Measurements from ENCODE around the gene CDYL2.

Gene CDYL2

DNA sequence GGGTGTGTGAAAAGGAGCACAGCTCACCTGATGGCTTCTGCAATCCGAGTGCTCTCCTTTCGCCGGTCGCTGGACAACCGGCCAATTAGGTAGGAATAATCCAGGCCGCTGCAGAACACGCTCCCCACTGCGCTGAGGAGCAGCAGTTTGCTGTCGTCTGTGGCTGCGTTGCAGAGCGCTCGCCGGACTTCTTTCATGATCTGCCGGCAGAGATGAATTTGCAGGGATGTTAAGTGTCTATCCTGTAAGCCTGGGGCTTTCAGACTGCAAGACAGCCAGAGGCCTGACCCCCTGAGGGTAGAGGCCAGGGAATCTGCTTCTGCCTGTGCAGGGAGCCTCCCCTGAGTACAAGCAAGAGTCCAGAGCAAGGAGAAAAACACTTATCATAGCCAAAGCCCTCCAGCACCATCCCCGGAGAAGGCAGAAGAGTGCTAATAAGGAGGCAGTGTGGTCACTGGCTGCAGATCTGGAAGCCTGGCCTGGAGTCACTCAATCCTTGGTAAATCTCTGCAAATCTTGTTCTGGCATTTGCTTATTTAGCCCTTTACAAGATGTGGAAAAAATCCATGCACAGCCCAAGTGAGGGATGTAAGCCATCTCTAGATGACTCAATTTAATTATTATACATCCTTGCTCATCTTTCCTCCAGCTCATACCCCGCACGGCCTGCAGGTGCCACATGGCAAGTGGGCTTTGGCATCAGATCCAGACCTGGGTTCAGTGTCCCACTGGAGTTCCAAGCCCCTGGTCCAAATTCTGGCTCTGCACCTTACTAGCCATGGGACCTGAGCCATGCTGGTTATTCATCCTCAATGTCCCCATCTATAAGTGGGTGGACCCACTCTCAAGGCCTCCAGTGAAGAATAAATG lies 183.4 kb downstream of the CDYL2 start:
- Histone ChIP-seq H3K4me3 (ENCODE audit: low read depth, low read length) (no peak overlapping the region), H2BK12ac (ENCODE audit: low read length) (no peak overlapping the region), H3K4me1 (ENCODE audit: control insufficient read depth in 1 of 2, insufficient read depth in 2 of 2, low read length in 2 of 2) (peaks cover 13 to 15% of the 10 kb centered on the region in 2 experiments), H3K79me1 (ENCODE audit: low read length) (peaks cover 7% of the 10 kb centered on the region), H3K9ac (ENCODE audit: low read length) (no peak overlapping the region), H3K27me3 (ENCODE audit: insufficient read depth, low read length) (no peaks in the 10 kb centered on the region), H4K91ac (ENCODE audit: low read depth, low read length) (no peak overlapping the region), H2BK120ac (ENCODE audit: insufficient read depth, low read length, poor library complexity) (no peak overlapping the region), H2AK5ac (ENCODE audit: low read length) (no peak overlapping the region), H3K4me2 (ENCODE audit: low read length) (no peak overlapping the region), H3K18ac (ENCODE audit: low read length) (no peak overlapping the region), H3K23ac (ENCODE audit: low read length) (no peak overlapping the region), H4K8ac (ENCODE audit: low read depth, low read length) (no peak overlapping the region), H3K4ac (ENCODE audit: low read depth, low read length) (no peak overlapping the region), H2AFZ (ENCODE audit: insufficient read depth, low read length, poor library complexity) (no peak overlapping the region), H4K12ac (ENCODE audit: low read depth, low read length) (no peak overlapping the region), H2BK5ac (ENCODE audit: low read depth, low read length, poor library complexity) (no peak overlapping the region), H3K36me3 (ENCODE audit: control insufficient read depth in 1 of 2, insufficient read depth in 2 of 2, low read length in 2 of 2) (no peaks in the 10 kb centered on the region), H3K27ac (ENCODE audit: low read depth, low read length) (peak overlapping the region; percentile 36), H3K14ac (ENCODE audit: low read length) (no peak overlapping the region), H3K79me2 (ENCODE audit: control insufficient read depth, insufficient read depth, low read length, poor library complexity) (no peaks in the 10 kb centered on the region), H3K9me3 (ENCODE audit: insufficient read depth, low read depth, low read length) (peaks cover 20% of the 10 kb centered on the region)
- DNase-seq, result peak; percentile 54 to 63
- WGBS (ENCODE audit: extremely low coverage, insufficient coverage, insufficient read length), result no CpG with 5 or more reads among the region's 17 CpGs

DNA sequence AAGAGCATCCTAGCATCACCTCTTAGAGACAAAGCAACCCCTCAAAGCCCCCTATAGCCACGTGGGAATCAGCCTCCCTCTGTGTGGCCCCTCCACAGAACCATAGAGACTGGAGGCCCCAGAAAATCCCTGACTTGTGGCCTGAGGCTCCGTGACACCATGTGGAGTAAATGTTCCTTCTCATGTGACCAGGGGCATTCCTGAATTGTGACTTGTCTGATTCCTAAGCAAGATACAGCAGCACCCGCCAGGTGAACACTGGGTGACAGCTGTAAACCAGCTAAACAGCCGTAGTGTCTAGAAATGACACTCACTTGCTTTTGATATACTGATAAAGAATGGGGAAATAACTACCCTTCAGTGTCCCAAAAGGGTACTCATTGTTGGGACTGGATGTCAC lies 184.6 kb downstream of the CDYL2 start:
- Histone ChIP-seq H3K36me3 (ENCODE audit: control insufficient read depth in 1 of 2, insufficient read depth in 2 of 2, low read length in 2 of 2) (no peaks in the 10 kb centered on the region), H3K4me2 (ENCODE audit: low read length) (no peak overlapping the region), H2BK5ac (ENCODE audit: low read depth, low read length, poor library complexity) (peak overlapping the region; percentile 44), H2AK5ac (ENCODE audit: low read length) (no peak overlapping the region), H4K8ac (ENCODE audit: low read depth, low read length) (no peak overlapping the region), H3K27me3 (ENCODE audit: insufficient read depth, low read length) (no peaks in the 10 kb centered on the region), H3K79me2 (ENCODE audit: control insufficient read depth, insufficient read depth, low read length, poor library complexity) (no peaks in the 10 kb centered on the region), H4K91ac (ENCODE audit: low read depth, low read length) (peak overlapping the region; percentile 40), H3K18ac (ENCODE audit: low read length) (no peak overlapping the region), H3K23ac (ENCODE audit: low read length) (no peak overlapping the region), H3K4me3 (ENCODE audit: low read depth, low read length) (no peak overlapping the region), H3K4me1 (ENCODE audit: control insufficient read depth in 1 of 2, insufficient read depth in 2 of 2, low read length in 2 of 2) (peaks cover 13 to 15% of the 10 kb centered on the region in 2 experiments), H3K9me3 (ENCODE audit: insufficient read depth, low read depth, low read length) (peaks cover 25% of the 10 kb centered on the region), H2BK12ac (ENCODE audit: low read length) (no peak overlapping the region), H3K14ac (ENCODE audit: low read length) (no peak overlapping the region), H2BK120ac (ENCODE audit: insufficient read depth, low read length, poor library complexity) (peak overlapping the region; percentile 35), H3K9ac (ENCODE audit: low read length) (no peak overlapping the region), H3K27ac (ENCODE audit: low read depth, low read length) (no peak overlapping the region), H2AFZ (ENCODE audit: insufficient read depth, low read length, poor library complexity) (no peak overlapping the region), H4K12ac (ENCODE audit: low read depth, low read length) (no peak overlapping the region), H3K4ac (ENCODE audit: low read depth, low read length) (no peak overlapping the region), H3K79me1 (ENCODE audit: low read length) (peaks cover 7% of the 10 kb centered on the region)
- DNase-seq, result peak; percentile 93 to 96
- WGBS (ENCODE audit: extremely low coverage, insufficient coverage, insufficient read length), result no CpG with 5 or more reads among the region's 4 CpGs

DNA sequence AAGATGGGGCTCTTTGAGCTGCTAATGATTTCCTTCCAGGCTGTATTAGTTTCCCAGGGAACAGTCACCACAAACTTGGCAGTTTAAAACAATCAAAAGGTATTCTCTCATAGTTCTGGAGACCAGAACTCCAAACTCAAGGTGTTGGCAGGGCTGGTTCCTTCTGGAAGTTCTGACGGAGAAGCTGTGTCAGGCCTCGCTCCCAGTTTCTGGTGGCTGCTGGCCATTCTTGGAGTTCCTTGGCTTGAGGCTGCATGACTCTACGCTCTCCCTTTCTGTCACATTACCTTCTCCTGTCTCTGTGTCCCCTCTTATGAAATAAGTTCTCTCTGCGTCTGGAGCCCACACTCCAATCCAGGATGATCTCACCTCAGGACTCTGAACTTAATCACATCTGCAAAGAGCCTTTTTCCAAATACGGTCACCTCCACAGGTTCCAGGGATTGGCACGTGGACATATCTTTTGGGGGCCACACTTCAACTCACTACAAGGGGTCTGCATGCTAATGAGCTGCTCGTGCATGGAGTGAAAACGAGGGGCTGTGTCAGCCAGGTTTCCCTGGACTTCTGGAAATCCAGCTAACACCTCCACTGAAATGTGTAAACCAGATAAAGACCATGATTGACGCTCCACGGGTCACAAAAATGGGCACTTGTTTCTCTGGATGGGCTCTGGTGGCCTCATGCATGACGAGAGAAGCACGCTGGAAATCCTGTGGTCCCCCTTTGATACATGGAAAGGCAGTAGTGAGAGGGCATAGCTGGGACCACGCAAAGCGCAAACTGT lies 185.3 kb downstream of the CDYL2 start:
- Histone ChIP-seq H3K23ac (ENCODE audit: low read length) (no peak overlapping the region), H2BK12ac (ENCODE audit: low read length) (peak overlapping the region; percentile 51), H3K4ac (ENCODE audit: low read depth, low read length) (no peak overlapping the region), H2BK5ac (ENCODE audit: low read depth, low read length, poor library complexity) (peak overlapping the region; percentile 44), H2BK120ac (ENCODE audit: insufficient read depth, low read length, poor library complexity) (peak overlapping the region; percentile 35), H3K27me3 (ENCODE audit: insufficient read depth, low read length) (no peaks in the 10 kb centered on the region), H4K12ac (ENCODE audit: low read depth, low read length) (no peak overlapping the region), H3K36me3 (ENCODE audit: control insufficient read depth in 1 of 2, insufficient read depth in 2 of 2, low read length in 2 of 2) (no peaks in the 10 kb centered on the region), H2AK5ac (ENCODE audit: low read length) (no peak overlapping the region), H3K9ac (ENCODE audit: low read length) (no peak overlapping the region), H3K18ac (ENCODE audit: low read length) (peak overlapping the region; percentile 35), H3K9me3 (ENCODE audit: insufficient read depth, low read depth, low read length) (peaks cover 25% of the 10 kb centered on the region), H3K79me1 (ENCODE audit: low read length) (peaks cover 7% of the 10 kb centered on the region), H3K79me2 (ENCODE audit: control insufficient read depth, insufficient read depth, low read length, poor library complexity) (no peaks in the 10 kb centered on the region), H4K91ac (ENCODE audit: low read depth, low read length) (peak overlapping the region; percentile 40), H3K14ac (ENCODE audit: low read length) (peak overlapping the region; percentile 49), H2AFZ (ENCODE audit: insufficient read depth, low read length, poor library complexity) (no peak overlapping the region), H3K4me1 (ENCODE audit: control insufficient read depth in 1 of 2, insufficient read depth in 2 of 2, low read length in 2 of 2) (peaks cover 13 to 15% of the 10 kb centered on the region in 2 experiments), H3K27ac (ENCODE audit: low read depth, low read length) (no peak overlapping the region), H4K8ac (ENCODE audit: low read depth, low read length) (no peak overlapping the region), H3K4me2 (ENCODE audit: low read length) (no peak overlapping the region), H3K4me3 (ENCODE audit: low read depth, low read length) (no peak overlapping the region)
- no CpG with 5 or more reads among the region's 14 CpGs for WGBS (ENCODE audit: extremely low coverage, insufficient coverage, insufficient read length)
- DNase-seq, result peak; percentile 68 to 79

DNA sequence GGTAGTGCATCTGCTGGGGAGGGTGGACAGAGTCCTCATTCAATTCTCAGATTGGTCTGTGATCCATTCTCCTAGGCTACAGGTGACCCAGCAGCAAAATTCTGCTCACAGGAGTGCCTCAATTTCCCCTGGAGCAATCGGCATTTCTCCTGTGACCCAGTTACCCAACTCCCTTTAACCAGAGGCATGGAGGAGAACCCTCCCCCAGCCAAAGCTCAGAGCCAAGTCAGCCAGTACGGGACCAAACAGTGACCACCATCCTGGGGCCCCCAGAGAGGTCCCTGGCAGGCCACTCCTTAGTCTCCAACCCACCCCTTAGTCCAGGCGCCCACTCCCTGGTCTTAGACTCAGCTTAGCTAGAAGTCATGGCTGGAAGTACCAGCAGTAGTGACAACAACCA lies 188.0 kb downstream of the CDYL2 start:
- no peak for DNase-seq
- no peak overlapping the region for H3K4me3 ChIP-seq (ENCODE audit: low read depth, low read length)
- H3K14ac ChIP-seq (ENCODE audit: low read length), result no peak overlapping the region
- H4K8ac ChIP-seq (ENCODE audit: low read depth, low read length), result no peak overlapping the region
- H2BK5ac ChIP-seq (ENCODE audit: low read depth, low read length, poor library complexity), result no peak overlapping the region
- H4K12ac ChIP-seq (ENCODE audit: low read depth, low read length), result no peak overlapping the region
- no peak overlapping the region for H2BK120ac ChIP-seq (ENCODE audit: insufficient read depth, low read length, poor library complexity)
- no peak overlapping the region for H2AFZ ChIP-seq (ENCODE audit: insufficient read depth, low read length, poor library complexity)
- H3K9me3 ChIP-seq (ENCODE audit: insufficient read depth, low read depth, low read length), result peaks cover 29% of the 10 kb centered on the region
- WGBS (ENCODE audit: extremely low coverage, insufficient coverage, insufficient read length), result no CpG with 5 or more reads among the region's 3 CpGs
- no peak overlapping the region for H3K4me2 ChIP-seq (ENCODE audit: low read length)
- H3K27me3 ChIP-seq (ENCODE audit: insufficient read depth, low read length), result no peaks in the 10 kb centered on the region
- H3K23ac ChIP-seq (ENCODE audit: low read length), result no peak overlapping the region
- no peak overlapping the region for H2AK5ac ChIP-seq (ENCODE audit: low read length)
- no peak overlapping the region for H3K4ac ChIP-seq (ENCODE audit: low read depth, low read length)
- no peaks in the 10 kb centered on the region for H3K79me2 ChIP-seq (ENCODE audit: control insufficient read depth, insufficient read depth, low read length, poor library complexity)
- no peak overlapping the region for H3K27ac ChIP-seq (ENCODE audit: low read depth, low read length)
- no peak overlapping the region for H3K9ac ChIP-seq (ENCODE audit: low read length)
- peaks cover 13 to 16% of the 10 kb centered on the region in 2 experiments for H3K4me1 ChIP-seq (ENCODE audit: control insufficient read depth in 1 of 2, insufficient read depth in 2 of 2, low read length in 2 of 2)
- no peak overlapping the region for H4K91ac ChIP-seq (ENCODE audit: low read depth, low read length)
- no peak overlapping the region for H3K18ac ChIP-seq (ENCODE audit: low read length)
- no peaks in the 10 kb centered on the region for H3K36me3 ChIP-seq (ENCODE audit: control insufficient read depth in 1 of 2, insufficient read depth in 2 of 2, low read length in 2 of 2)
- H3K79me1 ChIP-seq (ENCODE audit: low read length), result peaks cover 7% of the 10 kb centered on the region
- H2BK12ac ChIP-seq (ENCODE audit: low read length), result no peak overlapping the region
